A549 treated with GW870086 at 1 μM for 4 hours (cell line): Measurements from ENCODE around the gene WRAP53. TPM values are rescaled to one million over a fixed set of nuclear protein-coding genes. Genes with fewer than 3 reads are reported as not detected.

Source experiments
- total RNA-seq: library from RNA; stranded (reverse); fragments of 200-300 nt; extraction: Qiagen RNA extraction; gene quantifications from 5 replicates; pipeline ENCODE4 v1.2.3, GENCODE V29; 2022; ENCODE audit warnings: low read depth

WRAP53 gene
- total RNA-seq = 29.3 to 48.6 TPM (median 40.8 TPM) in 5 replicates

DNA sequence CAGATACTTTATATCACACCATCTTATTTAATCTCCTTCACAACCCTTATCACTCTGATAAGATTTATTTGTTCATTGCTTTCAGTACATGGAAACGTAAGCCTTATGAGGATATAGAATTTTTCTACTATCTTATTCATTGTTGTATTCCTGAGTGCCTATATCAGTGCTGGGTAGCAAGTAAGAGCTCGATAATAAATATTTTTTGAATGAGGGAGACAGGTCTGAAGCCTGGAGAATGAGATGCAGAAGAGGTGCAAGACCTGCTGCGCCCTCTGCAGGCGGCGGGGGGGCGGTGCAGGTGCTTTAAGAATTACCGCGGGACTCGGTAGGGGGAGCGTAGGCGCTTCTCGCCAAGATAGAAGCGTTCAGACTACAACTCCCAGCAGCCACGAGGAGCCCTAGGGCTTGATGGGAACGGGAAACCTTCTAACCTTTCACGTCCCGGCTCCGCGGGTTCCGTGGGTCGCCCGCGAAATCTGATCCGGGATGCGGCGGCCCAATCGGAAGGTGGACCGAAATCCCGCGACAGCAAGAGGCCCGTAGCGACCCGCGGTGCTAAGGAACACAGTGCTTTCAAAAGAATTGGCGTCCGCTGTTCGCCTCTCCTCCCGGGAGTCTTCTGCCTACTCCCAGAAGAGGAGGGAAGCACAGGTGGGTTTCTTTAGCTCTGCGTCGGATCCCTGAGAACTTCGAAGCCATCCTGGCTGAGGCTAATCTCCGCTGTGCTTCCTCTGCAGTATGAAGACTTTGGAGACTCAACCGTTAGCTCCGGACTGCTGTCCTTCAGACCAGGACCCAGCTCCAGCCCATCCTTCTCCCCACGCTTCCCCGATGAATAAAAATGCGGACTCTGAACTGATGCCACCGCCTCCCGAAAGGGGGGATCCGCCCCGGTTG, at the start of gene WRAP53:
TSS of gene WRAP53 (plus strand) at position 570 of the 900 bp plus-strand sequence. CDS start at position 742, 172 bp downstream.

DNA sequence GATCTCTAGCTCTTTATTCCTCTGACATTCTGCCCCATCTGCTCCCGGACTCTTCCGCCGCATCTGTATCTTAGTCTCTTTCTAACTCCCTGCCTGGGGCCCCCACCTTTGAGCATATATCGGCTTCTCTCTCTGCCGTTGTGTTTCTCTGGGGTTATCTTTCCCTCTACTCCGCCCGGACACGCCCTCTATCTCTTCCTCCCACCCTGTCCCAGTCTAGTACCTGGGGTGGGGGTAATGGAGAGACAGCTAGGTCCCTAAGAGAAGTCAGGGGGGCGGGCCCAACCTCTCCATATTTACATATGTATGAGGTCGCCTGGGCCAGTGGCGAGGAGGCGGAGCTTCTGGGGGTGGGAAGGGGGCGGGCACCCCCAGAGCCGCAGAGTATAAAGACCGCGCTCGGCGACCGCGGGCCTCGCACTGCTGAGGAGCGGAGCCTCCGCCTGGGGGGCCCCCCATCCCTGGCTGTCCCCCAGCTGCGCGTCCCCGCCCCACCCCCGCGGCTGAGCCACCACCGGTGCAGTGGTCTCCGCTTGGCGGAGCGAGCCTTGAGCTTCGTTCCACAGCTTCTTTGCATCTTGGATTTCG, 37.7 kb upstream of the WRAP53 start, which contains the start of gene ATP1B2:
TSS of gene ATP1B2 (plus strand) at position 418 of the 588 bp plus-strand sequence. CDS start 593 bp downstream, outside the sequence.

DNA sequence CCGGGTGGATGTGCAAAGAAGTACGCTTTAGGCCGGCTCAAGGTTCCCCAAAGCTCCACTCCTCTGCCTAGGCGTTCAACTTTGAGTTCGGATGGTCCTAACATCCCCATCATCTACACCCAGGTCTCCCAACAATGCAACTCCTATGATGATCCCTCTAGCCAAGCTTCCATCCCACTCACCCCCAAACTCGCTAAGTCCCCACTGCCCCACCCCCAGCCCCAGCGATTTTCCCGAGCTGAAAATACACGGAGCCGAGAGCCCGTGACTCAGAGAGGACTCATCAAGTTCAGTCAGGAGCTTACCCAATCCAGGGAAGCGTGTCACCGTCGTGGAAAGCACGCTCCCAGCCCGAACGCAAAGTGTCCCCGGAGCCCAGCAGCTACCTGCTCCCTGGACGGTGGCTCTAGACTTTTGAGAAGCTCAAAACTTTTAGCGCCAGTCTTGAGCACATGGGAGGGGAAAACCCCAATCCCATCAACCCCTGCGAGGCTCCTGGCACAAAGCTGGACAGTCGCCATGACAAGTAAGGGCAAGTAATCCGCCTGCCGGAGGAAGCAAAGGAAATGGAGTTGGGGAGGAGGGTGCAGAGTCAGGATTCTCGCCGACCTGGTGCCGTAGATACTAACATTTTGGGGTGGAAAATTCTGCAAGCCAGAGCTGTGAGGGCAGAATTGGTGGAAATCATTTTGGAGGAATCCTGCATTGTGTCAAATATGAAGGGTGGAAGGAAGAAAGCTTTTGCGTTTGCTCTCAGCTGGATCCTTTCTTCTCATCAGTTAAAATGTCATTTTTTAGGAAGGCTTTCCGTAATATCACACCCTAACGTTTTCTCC, 987 bp upstream of the WRAP53 start, which contains the start of gene TP53:
TSS of gene TP53 (minus strand) at position 419 of the 836 bp plus-strand sequence. CDS start 10,896 bp downstream, outside the sequence.

DNA sequence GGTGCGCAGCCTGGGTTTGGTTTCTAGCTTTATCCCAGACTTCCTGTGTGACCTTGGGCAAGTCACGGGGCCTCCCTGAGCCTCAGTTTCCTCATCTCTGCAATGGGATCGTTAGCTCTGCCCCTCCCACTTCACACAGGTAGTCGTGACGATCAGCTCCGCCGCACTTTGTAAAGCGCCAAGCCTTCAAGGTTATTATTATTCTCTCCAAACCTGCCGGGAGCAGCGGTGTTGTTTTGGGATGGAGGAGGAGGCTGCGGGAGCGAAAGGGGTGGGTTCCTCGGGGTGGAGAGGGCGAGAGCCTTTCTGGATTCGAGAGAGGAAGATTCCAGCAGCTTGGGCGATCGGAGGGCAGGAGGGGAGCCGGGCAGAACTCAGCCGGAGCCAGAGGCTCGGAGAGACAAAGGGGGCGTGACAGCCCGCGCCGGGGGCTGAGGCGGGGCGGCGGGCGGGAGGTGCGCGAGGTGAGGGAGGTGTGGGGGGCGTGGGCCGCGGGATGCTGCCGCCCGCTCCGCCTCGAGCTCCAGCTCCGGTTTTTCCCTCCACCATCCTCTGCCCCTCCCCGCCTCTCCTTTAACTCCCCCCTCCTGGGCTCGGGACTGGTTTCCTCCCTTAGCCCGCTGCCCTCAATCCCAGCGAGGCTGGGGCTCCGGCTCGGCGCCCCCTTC, 16.5 kb downstream of the WRAP53 start, which contains the start of gene EFNB3:
TSS of gene EFNB3 (plus strand) at position 602 of the 668 bp plus-strand sequence. CDS start 397 bp downstream, outside the sequence.

DNA sequence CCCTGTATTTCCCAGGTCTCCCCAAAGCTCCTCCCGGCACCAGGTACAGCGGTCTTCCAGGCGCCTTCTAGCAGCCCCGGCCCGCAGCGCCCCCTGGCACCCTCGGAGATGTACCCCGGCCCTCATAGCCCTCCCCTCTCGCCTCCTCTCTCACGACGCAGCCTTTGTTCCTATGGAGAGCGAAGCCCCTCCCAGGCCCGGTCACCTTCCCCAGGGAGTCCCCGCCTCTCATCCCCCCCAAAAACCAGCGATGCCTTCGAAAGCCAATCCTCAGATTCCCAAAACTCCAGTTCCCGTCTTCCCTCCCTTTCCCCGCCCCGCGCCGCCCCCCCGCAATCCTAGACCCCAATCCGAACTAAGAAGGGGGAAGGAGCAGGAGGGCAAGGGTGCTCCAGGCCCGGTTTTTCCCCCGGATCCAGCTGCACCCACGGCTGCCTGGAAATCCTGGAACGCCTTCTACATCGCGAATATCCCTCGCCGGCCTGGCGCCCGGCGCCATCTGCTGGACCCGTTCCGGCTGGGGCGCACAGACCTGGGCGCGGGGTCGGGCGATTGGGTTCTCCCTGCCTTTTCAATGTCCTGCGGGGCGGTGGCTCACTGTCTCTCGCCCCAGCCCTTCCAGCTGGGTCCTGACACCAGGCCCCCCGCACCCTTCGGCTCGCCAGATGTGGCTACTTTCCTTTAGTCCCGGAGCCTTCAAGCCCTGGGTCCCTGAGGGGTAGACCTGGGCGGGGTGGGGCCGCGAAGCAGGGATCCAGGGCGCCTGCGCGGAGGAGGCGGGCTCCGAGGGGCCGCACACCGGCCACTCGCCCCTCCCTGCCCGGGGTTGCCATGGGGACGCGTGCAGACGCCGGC, 28.9 kb downstream of the WRAP53 start, which contains the start of gene DNAH2:
TSS of gene DNAH2 (plus strand) at position 844 of the 855 bp plus-strand sequence. CDS start 1,991 bp downstream, outside the sequence.

Other genes starting within 250 kb of the WRAP53 start
- gene FGF11, start 249.0 kb upstream of the WRAP53 start, total RNA-seq = 0.43 to 1.3 TPM (median 1.1 TPM) in 5 replicates
- gene CHRNB1, start 243.4 kb upstream of the WRAP53 start, total RNA-seq = 7.3 to 11.0 TPM (median 9.1 TPM) in 5 replicates
- gene ZBTB4, start 208.8 kb upstream of the WRAP53 start, total RNA-seq = 18.5 to 23.4 TPM (median 22.7 TPM) in 5 replicates
- not detected in 5 replicates for gene SLC35G6, start 207.0 kb upstream of the WRAP53 start, total RNA-seq
- gene POLR2A, start 204.1 kb upstream of the WRAP53 start, total RNA-seq = 63.4 to 76.8 TPM (median 71.8 TPM) in 5 replicates
- 9.1 to 12.2 TPM (median 10.8 TPM) in 5 replicates for gene TNFSF12, start 139.4 kb upstream of the WRAP53 start, total RNA-seq
- gene TNFSF13, start 129.7 kb upstream of the WRAP53 start, total RNA-seq = 0.37 to 1.1 TPM (median 0.87 TPM) in 5 replicates
- gene SENP3, start 126.6 kb upstream of the WRAP53 start, total RNA-seq = 85.2 to 101 TPM (median 93.8 TPM) in 5 replicates
- gene CD68, start 108.8 kb upstream of the WRAP53 start, total RNA-seq = 25.6 to 35.0 TPM (median 28.2 TPM) in 5 replicates
- gene MPDU1, start 104.6 kb upstream of the WRAP53 start, total RNA-seq = 112 to 145 TPM (median 126 TPM) in 5 replicates
- 0.13 to 0.30 TPM (median 0.14 TPM) in 5 replicates for gene SOX15, start 98.4 kb upstream of the WRAP53 start, total RNA-seq
- gene FXR2, start 73.6 kb upstream of the WRAP53 start, total RNA-seq = 44.0 to 59.8 TPM (median 56.2 TPM) in 5 replicates
- gene SAT2, start 60.7 kb upstream of the WRAP53 start, total RNA-seq = 65.1 to 91.4 TPM (median 81.4 TPM) in 5 replicates
- gene SHBG, start 58.3 kb upstream of the WRAP53 start, total RNA-seq = 0.29 to 1.1 TPM (median 0.42 TPM) in 5 replicates
- 0.12 to 0.42 TPM (median 0.26 TPM) in 5 replicates for gene ATP1B2, start 37.6 kb upstream of the WRAP53 start, total RNA-seq
- gene TP53, start 987 bp upstream of the WRAP53 start, total RNA-seq = 38.4 to 46.5 TPM (median 42.3 TPM) in 5 replicates
- 1.3 to 1.6 TPM (median 1.5 TPM) in 5 replicates for gene EFNB3, start 16.7 kb downstream of the WRAP53 start, total RNA-seq
- gene DNAH2, start 29.3 kb downstream of the WRAP53 start, total RNA-seq = 0.01 to 0.10 TPM (median 0.05 TPM) in 4 of 5 replicates, not detected in the other
- 9.9 to 17.7 TPM (median 12.8 TPM) in 5 replicates for gene KDM6B, start 145.7 kb downstream of the WRAP53 start, total RNA-seq
- 0.23 to 0.92 TPM (median 0.82 TPM) in 5 replicates for gene TMEM88, start 166.6 kb downstream of the WRAP53 start, total RNA-seq
- 210 to 251 TPM (median 223 TPM) in 5 replicates for gene NAA38, start 169.1 kb downstream of the WRAP53 start, total RNA-seq
- gene CYB5D1, start 169.5 kb downstream of the WRAP53 start, total RNA-seq = 19.1 to 21.6 TPM (median 19.8 TPM) in 5 replicates
- gene CHD3, start 200.3 kb downstream of the WRAP53 start, total RNA-seq = 52.0 to 66.7 TPM (median 61.6 TPM) in 5 replicates
- gene RNF227, start 227.8 kb downstream of the WRAP53 start, total RNA-seq = 1.0 to 1.7 TPM (median 1.1 TPM) in 5 replicates
- 1.7 to 2.9 TPM (median 2.0 TPM) in 5 replicates for gene KCNAB3, start 241.4 kb downstream of the WRAP53 start, total RNA-seq
- gene TRAPPC1, start 243.5 kb downstream of the WRAP53 start, total RNA-seq = 298 to 338 TPM (median 306 TPM) in 5 replicates
- 32.2 to 41.3 TPM (median 38.3 TPM) in 5 replicates for gene CNTROB, start 243.7 kb downstream of the WRAP53 start, total RNA-seq